Mucosa of rectum (tissue), 2 donors: Measurements from ENCODE around the gene FAM89B.
A peak's percentile ranks its signal among the peaks of the same experiment; 100 is the strongest.

ENCODE experiments used
- H3K27ac ChIP-seq, 2 donors: one replicate each; pipeline ENCODE4 v1.7.0; 2013; ENCODE audit warnings: inconsistent platforms in 2 of 2, low read depth in 2 of 2, low read length in 2 of 2
- H3K27me3 ChIP-seq, 2 donors: one replicate each; pipeline ENCODE4 v1.7.0; 2013; ENCODE audit warnings: low read length in 2 of 2; ENCODE audit not compliant: control insufficient read depth in 2 of 2, insufficient read depth in 2 of 2
- H3K36me3 ChIP-seq, 2 donors: one replicate each; pipeline ENCODE4 v1.7.0; 2013; ENCODE audit warnings: low read length in 2 of 2; ENCODE audit not compliant: control insufficient read depth in 2 of 2, insufficient read depth in 2 of 2
- H3K4me1 ChIP-seq, 2 donors: one replicate each; pipeline ENCODE4 v1.7.0; 2013; ENCODE audit warnings: low read length in 2 of 2, mild to moderate bottlenecking in 1 of 2; ENCODE audit not compliant: control insufficient read depth in 2 of 2, insufficient read depth in 2 of 2
- H3K4me3 ChIP-seq, 2 donors: one replicate each; pipeline ENCODE4 v1.7.0; 2013; ENCODE audit warnings: low read length in 2 of 2
- H3K9ac ChIP-seq, 2 donors: one replicate each; pipeline ENCODE4 v1.7.0; 2013; ENCODE audit warnings: low read length in 2 of 2, low read depth in 1 of 2, mild to moderate bottlenecking in 1 of 2
- H3K9me3 ChIP-seq, 2 donors: one replicate each; pipeline ENCODE4 v1.7.0; 2013; ENCODE audit warnings: low read length in 2 of 2; ENCODE audit not compliant: control insufficient read depth in 2 of 2
- donor health status: healthy.
- donor health status: Normal muscosa, but diverticular disease.

Gene FAM89B

DNA sequence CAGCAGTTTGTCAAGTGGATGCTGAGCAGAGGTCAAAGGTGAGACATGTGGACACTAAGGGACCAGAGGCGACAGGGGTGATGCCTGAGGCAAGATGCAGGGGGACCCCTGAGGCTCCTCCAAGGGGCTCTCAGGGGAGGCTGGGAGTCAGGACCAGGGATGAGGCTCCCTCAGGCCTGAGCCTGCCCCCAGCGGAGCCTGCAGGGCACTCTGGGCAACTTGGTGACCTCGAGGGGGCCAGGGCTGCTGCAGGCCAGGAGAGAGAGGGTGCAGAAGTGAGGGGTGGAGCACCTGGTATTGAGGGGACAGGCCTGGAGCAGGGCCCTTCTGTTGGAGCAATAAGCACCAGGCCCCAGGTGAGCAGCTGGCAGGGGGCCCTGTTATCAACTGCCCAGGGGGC, 9.6 kb downstream of the FAM89B start:
- H3K9me3 ChIP-seq: no peaks in the 10 kb centered on the region
- H3K9ac ChIP-seq: no peak overlapping the region
- peaks cover 27 to 33% of the 10 kb centered on the region in 2 donors for H3K36me3 ChIP-seq
- no peak overlapping the region for H3K4me3 ChIP-seq
- no peak overlapping the region for H3K27ac ChIP-seq
- no peaks in the 10 kb centered on the region for H3K27me3 ChIP-seq
- peaks cover 20% of the 10 kb centered on the region in 2 donors for H3K4me1 ChIP-seq

DNA sequence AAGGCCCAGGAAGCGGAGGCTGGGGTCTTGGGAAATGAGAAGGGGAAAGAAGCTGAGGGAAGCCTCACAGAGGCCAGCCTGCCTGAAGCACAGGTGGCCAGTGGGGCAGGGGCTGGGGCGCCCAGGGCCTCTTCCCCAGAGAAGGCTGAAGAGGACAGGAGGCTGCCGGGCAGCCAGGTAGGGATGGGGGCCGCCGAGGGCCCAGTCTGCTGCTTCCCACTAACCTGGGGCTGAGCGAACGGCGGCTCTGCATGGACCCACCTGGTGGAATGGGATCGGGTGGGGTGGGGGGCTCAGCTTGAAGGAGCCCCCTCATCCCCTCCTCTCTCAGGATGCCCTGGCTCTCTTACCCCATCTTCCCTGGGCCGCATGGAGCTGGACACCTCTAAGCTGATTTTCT, 11.3 kb downstream of the FAM89B start:
- H3K36me3 ChIP-seq: peaks cover 27 to 33% of the 10 kb centered on the region in 2 donors
- H3K27me3 ChIP-seq: no peaks in the 10 kb centered on the region
- H3K4me1 ChIP-seq: peaks cover 13 to 14% of the 10 kb centered on the region in 2 donors
- no peaks in the 10 kb centered on the region for H3K9me3 ChIP-seq
- no peak overlapping the region for H3K4me3 ChIP-seq
- H3K27ac ChIP-seq: no peak overlapping the region
- H3K9ac ChIP-seq: no peak overlapping the region

DNA sequence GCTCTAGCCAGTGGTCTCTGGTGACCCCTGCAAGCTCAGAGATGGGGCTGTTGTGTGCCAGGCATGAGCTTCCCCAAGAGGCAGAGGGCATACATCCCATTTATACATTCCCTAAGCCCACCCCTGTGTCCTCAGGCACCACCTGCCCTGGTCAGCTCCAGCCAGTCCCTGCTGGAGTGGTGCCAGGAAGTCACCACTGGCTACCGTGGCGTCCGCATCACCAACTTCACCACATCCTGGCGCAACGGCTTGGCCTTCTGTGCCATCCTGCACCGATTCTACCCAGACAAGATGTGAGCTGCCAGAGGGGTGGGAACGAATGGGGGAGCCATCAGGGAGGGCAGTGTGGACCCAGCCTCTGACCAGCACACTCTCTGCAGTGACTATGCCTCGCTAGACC, 11.8 kb downstream of the FAM89B start:
- no peaks in the 10 kb centered on the region for H3K9me3 ChIP-seq
- H3K27me3 ChIP-seq: no peaks in the 10 kb centered on the region
- no peak overlapping the region for H3K9ac ChIP-seq
- H3K27ac ChIP-seq: no peak overlapping the region
- H3K36me3 ChIP-seq: peaks cover 27 to 31% of the 10 kb centered on the region in 2 donors
- H3K4me1 ChIP-seq: peaks cover 13% of the 10 kb centered on the region in 2 donors
- H3K4me3 ChIP-seq: no peak overlapping the region

DNA sequence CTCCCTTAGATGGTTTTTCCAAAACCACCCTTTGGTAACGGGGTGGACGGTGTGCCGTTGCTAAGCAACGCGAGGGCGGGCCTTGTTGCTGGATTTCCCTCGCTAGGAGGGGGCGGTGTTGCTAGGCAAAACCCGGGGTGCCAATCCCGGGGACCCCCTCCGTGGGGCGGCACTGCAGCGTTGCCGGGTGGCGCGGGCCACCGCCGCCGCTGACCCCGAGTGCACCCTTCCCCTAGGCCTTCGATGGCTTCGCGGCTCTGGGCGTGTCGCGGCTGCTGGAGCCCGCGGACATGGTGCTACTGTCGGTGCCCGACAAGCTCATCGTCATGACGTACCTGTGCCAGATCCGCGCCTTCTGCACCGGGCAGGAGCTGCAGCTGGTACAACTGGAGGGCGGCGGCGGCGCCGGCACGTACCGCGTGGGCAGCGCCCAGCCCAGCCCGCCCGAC, 12.4 kb downstream of the FAM89B start:
- H3K9me3 ChIP-seq: no peaks in the 10 kb centered on the region
- H3K4me3 ChIP-seq: no peak overlapping the region
- peaks cover 13% of the 10 kb centered on the region in 2 donors for H3K4me1 ChIP-seq
- peaks cover 25 to 27% of the 10 kb centered on the region in 2 donors for H3K36me3 ChIP-seq
- no peaks in the 10 kb centered on the region for H3K27me3 ChIP-seq
- no peak overlapping the region for H3K27ac ChIP-seq
- H3K9ac ChIP-seq: no peak overlapping the region

DNA sequence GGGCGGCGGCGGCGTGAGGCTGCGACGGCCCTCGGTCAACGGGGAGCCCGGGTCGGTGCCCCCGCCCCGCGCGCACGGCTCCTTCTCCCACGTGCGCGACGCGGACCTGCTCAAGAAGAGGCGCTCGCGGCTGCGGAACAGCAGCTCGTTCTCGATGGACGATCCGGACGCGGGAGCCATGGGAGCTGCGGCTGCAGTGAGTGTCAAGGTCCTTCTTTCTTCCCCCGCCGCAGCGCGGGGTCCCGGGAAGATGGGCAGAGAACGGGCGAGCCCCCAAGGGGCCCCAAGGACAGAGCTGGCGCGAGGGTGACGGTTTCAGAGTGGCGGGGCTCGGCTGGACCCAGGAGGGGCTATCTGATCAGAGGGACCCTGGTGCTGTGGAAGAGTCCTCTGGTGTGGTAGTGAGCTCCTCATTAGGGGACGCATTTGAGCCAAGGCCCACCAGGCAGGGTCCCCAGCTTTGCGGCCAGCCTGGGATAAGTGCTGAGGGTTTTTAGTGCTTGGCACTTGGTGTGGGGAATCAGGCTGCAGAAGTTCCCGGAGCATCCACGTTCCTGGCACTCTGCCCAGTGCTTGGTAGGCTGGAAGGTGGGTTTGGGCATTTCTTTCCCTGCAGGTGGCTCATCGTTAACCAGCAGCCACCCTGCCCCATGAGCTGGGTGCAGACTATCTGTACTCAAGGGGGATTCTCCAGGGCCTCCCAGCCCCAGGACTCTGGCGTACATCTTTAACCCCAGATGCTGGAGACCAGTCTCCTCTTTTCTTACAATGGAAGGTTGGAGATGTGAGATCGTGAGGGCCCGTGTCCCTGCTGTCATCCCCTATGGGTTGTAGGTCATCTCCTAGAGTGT, 13.3 kb downstream of the FAM89B start:
- no peaks in the 10 kb centered on the region for H3K9me3 ChIP-seq
- no peak overlapping the region for H3K9ac ChIP-seq
- H3K4me3 ChIP-seq: no peak overlapping the region
- peaks cover 24 to 25% of the 10 kb centered on the region in 2 donors for H3K36me3 ChIP-seq
- H3K27me3 ChIP-seq: no peaks in the 10 kb centered on the region
- peak overlapping the region in 1 of 2 donors; percentile 38 for H3K27ac ChIP-seq
- H3K4me1 ChIP-seq: peaks cover 13% of the 10 kb centered on the region in 2 donors

DNA sequence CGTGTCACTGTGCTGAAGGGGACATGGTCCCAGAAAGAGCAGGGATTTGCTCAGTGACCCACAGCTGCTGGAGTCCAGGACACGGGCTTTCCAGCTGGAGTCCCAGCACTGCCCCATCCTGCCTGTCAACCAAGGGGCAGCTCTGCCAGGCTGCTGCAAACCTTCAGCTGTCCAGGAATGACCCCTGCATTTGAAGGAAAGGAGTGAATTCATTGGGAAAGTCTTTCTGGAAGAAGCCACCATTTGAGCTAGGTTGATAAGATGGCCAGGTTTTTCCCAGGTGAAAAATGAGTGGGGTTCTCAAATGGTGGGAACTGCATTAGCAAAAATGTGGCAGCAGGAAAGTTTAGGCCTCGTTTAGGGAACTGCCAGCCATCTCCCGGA, 13.9 kb downstream of the FAM89B start:
- Histone ChIP-seq H3K27ac (peak overlapping the region in 1 of 2 donors; percentile 38), H3K4me1 (peaks cover 13% of the 10 kb centered on the region in 2 donors), H3K9ac (no peak overlapping the region), H3K9me3 (no peaks in the 10 kb centered on the region), H3K4me3 (no peak overlapping the region), H3K27me3 (no peaks in the 10 kb centered on the region), H3K36me3 (peaks cover 18 to 20% of the 10 kb centered on the region in 2 donors)

DNA sequence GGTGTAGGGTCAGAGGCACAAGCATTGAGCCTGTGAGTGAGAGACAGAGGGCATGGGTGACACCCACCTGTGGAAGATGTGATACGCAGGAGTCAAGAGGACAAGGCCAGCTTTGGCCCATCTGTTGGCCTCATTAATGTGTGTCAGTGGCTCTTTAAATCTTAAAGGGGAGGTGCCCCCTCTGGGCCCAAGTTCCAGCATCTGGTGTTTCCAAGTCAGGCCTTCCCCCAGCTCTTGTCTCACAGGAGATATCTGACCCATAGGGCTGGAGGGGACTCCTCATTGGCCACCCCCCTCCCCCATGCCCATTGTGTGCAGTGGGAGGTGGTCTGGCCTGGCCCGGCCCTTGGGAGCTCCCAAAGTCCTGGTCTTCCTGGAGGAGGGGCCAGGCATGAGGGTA, 14.3 kb downstream of the FAM89B start:
- Histone ChIP-seq H3K27ac (peak overlapping the region; percentile 2 to 38), H3K4me1 (peaks cover 13 to 15% of the 10 kb centered on the region in 2 donors), H3K36me3 (peaks cover 17 to 18% of the 10 kb centered on the region in 2 donors), H3K9ac (no peak overlapping the region), H3K9me3 (no peaks in the 10 kb centered on the region), H3K27me3 (no peaks in the 10 kb centered on the region), H3K4me3 (no peak overlapping the region)

DNA sequence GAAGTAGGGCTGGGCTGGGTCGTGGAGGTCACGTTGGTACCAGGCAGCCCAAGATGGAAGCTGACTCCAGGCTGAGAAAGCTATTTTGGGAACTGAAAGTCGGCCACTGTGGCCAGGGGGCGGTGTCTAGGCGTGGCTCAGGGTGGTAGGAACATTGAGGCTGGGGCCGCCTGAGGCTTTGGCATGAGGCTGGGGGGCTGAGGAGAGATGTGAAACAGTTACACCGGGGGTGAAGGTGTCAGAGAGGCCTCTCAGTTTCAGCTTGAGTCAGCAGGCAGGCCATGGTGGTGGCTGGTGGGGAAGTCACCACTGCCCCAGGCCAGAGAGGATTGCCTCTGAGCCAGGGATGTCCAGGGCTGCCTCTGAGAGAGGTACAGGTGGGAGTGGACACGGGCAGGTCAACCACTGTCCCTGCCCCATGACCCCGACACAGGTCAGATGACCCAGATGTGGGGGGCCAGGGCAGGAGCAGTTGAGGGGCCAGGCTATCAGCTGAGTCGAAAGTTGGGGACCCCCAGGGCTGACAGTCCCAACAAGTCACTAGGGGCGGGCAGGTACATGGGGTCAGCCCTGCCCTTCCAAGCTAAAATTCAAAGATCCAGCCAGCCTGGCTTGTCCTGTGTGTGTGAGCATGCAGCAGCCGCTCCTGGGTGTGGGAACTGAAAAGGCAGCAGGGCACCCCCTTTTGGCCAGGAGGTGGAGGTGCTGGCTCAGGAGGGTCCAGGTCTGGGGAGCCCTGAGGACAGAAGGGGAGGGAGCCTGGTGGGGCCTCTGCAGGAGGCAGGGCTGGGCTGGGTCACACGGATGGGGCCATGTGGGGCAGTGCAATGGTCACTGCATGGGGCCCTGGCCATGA, 16.1 kb downstream of the FAM89B start:
- H3K9ac ChIP-seq: no peak overlapping the region
- H3K4me1 ChIP-seq: peaks cover 17 to 25% of the 10 kb centered on the region in 2 donors
- H3K9me3 ChIP-seq: no peaks in the 10 kb centered on the region
- no peaks in the 10 kb centered on the region for H3K27me3 ChIP-seq
- H3K27ac ChIP-seq: peak overlapping the region; percentile 51 to 85
- peaks cover 16 to 18% of the 10 kb centered on the region in 2 donors for H3K36me3 ChIP-seq
- no peak overlapping the region for H3K4me3 ChIP-seq

DNA sequence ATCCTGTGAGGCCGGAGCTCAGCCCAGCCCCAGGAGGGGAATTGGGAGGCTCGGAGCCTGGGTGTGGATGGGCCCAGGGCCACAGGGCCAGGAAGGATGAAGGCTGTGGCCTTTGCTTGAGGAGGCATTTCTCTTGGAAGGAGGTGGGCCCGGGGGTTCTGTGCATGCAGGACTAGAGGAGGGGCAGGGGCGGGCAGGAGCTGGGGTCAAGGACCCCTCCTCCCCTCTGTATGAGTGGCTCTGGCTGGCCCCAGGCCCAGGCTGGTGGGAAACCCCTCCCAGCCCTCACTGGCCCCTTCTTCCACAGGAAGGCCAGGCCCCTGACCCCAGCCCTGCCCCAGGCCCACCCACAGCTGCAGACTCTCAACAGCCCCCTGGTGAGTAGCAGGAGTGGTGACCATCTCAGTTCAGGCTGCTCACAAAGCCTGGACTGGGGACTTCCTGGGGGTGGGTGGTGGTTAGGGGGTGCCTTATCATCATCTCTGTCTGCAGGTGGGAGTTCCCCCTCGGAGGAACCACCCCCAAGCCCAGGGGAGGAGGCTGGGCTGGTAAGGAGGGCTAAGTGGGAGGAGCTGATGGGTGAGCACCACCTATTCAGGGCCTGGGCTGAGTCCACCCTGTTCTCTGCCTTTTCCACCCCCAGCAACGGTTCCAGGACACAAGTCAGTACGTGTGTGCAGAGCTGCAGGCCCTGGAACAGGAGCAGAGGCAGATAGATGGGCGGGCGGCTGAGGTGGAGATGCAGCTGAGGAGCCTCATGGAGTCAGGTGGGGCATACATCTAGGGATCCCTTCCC, 17.3 kb downstream of the FAM89B start:
- H3K9me3 ChIP-seq: no peaks in the 10 kb centered on the region
- H3K4me1 ChIP-seq: peaks cover 17 to 25% of the 10 kb centered on the region in 2 donors
- H3K36me3 ChIP-seq: peaks cover 12 to 21% of the 10 kb centered on the region in 2 donors
- H3K9ac ChIP-seq: no peak overlapping the region
- H3K4me3 ChIP-seq: no peak overlapping the region
- H3K27ac ChIP-seq: no peak overlapping the region
- H3K27me3 ChIP-seq: no peaks in the 10 kb centered on the region
